Measurements from ENCODE around the gene SDS.

GRCh38 chr12:113388351-113388750 lies 15.3 kb downstream of the SDS start:
- TF ChIP-seq MAZ (IDR thresholded peaks at IDR 0.05; ENCODE audit: borderline replicate concordance, low read depth, low read length) (no peak), MAZ (CRISPR knock-in tag; IDR thresholded peaks at IDR 0.05; ENCODE audit: low read depth) (no peak), HOXA5 (CRISPR knock-in tag; IDR thresholded peaks at IDR 0.05) (no peak), ZNF574 (CRISPR knock-in tag; IDR thresholded peaks at IDR 0.05) (no peak), DNMT1 (CRISPR knock-in tag; IDR thresholded peaks at IDR 0.05) (no peak), TCF7 (IDR thresholded peaks at IDR 0.05; ENCODE audit: low read depth) (no peak), ZNF704 (CRISPR knock-in tag; IDR thresholded peaks at IDR 0.05; ENCODE audit: borderline replicate concordance) (no peak), ZNF292 (CRISPR knock-in tag; IDR thresholded peaks at IDR 0.05; ENCODE audit: borderline replicate concordance, low read depth) (no peak), POLR2AphosphoS5 (IDR thresholded peaks at IDR 0.05; ENCODE audit: low read depth, low read length) (no peak), SIN3B (IDR thresholded peaks at IDR 0.05; ENCODE audit: low read length) (no peak), ZNF883 (CRISPR knock-in tag; IDR thresholded peaks at IDR 0.05; ENCODE audit: not compliant biosample characterization) (no peak), ZNF780A (CRISPR knock-in tag; IDR thresholded peaks at IDR 0.05) (no peak), CTCF (CRISPR knock-in tag; IDR thresholded peaks at IDR 0.05) (no peak)
